ENCODE data around the gene OLFM3. TPM values are rescaled to one million over a fixed set of nuclear protein-coding genes. Genes with fewer than 3 reads are reported as not detected.

Gene OLFM3
- polyA plus RNA-seq, 1 of the 3 experiments (the other 2 are of a cell fraction) = not detected

DNA sequence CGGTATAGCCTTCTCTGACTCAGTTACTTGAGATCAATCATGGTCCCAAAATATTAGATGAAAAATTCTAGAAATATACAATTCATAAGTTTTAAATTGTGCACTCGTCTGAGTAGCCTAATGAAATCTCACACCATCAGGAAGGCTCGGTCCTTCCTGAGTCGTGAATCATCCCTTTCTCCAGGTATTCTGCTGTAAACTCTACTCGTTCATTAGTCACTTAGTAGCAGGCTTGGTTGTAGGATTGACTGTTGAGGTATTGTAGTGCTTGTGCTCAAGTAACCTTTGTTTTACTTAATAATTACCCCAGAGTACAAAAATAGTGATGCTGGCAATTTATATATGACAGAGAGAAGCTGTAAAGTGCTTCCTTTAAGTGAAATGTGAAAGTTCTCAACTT is 238.7 kb downstream of the OLFM3 start:
- POLR2A ChIA-PET = no interaction called here
- H3K27ac ChIP-seq (ENCODE audit: low read depth in 2 of 2, low read length in 1 of 2) = no peak overlapping the region
- H3K4me3 ChIP-seq (ENCODE audit: low read depth in 2 of 2, low read length in 1 of 2) = no peak overlapping the region
- H3K4me2 ChIP-seq = no peak overlapping the region
- CTCF ChIA-PET = no interaction called here
- H2AFZ ChIP-seq (ENCODE audit: low read depth) = no peak overlapping the region
- DNase-seq = no peak
- WGBS (ENCODE audit: low lambda C conversion rate) = 67% methylated on average over 5 of the region's 5 CpGs
- no peaks in the 10 kb centered on the region for H3K79me2 ChIP-seq (ENCODE audit: insufficient read depth)
- H3K36me3 ChIP-seq (replicated peaks in 1 of 2; ENCODE audit: control insufficient read depth in 1 of 2, insufficient read depth in 2 of 2, low read length in 1 of 2) = no peaks in the 10 kb centered on the region
- H4K20me1 ChIP-seq (ENCODE audit: insufficient read depth) = no peaks in the 10 kb centered on the region
- TF ChIP-seq, protein P1, sequence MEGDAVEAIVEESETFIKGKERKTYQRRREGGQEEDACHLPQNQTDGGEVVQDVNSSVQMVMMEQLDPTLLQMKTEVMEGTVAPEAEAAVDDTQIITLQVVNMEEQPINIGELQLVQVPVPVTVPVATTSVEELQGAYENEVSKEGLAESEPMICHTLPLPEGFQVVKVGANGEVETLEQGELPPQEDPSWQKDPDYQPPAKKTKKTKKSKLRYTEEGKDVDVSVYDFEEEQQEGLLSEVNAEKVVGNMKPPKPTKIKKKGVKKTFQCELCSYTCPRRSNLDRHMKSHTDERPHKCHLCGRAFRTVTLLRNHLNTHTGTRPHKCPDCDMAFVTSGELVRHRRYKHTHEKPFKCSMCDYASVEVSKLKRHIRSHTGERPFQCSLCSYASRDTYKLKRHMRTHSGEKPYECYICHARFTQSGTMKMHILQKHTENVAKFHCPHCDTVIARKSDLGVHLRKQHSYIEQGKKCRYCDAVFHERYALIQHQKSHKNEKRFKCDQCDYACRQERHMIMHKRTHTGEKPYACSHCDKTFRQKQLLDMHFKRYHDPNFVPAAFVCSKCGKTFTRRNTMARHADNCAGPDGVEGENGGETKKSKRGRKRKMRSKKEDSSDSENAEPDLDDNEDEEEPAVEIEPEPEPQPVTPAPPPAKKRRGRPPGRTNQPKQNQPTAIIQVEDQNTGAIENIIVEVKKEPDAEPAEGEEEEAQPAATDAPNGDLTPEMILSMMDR (IDR thresholded peaks at IDR 0.05) = no peak
- TF ChIP-seq GABPA (IDR thresholded peaks at IDR 0.05; ENCODE audit: low read depth) = no peak
- no peak for TF ChIP-seq TAF1 (IDR thresholded peaks at IDR 0.05; ENCODE audit: borderline replicate concordance, low read depth, low read length)
- TF ChIP-seq EZH2phosphoT487 (IDR thresholded peaks at IDR 0.05; ENCODE audit: borderline replicate concordance, low read depth) = no peak
- no peak for TF ChIP-seq NRF1 (IDR thresholded peaks at IDR 0.05; ENCODE audit: low read depth, low read length)
- TF ChIP-seq SIN3A (IDR thresholded peaks at IDR 0.05; ENCODE audit: borderline replicate concordance, low read depth, low read length) = no peak
- TF ChIP-seq RAD21 (IDR thresholded peaks at IDR 0.05; ENCODE audit: low read length) = no peak
- no peak for TF ChIP-seq POLR2AphosphoS5 (IDR thresholded peaks at IDR 0.05; ENCODE audit: low read depth, low read length)
- TF ChIP-seq, protein P2, sequence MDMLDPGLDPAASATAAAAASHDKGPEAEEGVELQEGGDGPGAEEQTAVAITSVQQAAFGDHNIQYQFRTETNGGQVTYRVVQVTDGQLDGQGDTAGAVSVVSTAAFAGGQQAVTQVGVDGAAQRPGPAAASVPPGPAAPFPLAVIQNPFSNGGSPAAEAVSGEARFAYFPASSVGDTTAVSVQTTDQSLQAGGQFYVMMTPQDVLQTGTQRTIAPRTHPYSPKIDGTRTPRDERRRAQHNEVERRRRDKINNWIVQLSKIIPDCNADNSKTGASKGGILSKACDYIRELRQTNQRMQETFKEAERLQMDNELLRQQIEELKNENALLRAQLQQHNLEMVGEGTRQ (IDR thresholded peaks at IDR 0.05; ENCODE audit: borderline replicate concordance, low read depth, low read length) = no peak
- TF ChIP-seq, protein P3, sequence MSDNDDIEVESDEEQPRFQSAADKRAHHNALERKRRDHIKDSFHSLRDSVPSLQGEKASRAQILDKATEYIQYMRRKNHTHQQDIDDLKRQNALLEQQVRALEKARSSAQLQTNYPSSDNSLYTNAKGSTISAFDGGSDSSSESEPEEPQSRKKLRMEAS (IDR thresholded peaks at IDR 0.05; ENCODE audit: low read depth) = no peak
- TF ChIP-seq, protein P4, sequence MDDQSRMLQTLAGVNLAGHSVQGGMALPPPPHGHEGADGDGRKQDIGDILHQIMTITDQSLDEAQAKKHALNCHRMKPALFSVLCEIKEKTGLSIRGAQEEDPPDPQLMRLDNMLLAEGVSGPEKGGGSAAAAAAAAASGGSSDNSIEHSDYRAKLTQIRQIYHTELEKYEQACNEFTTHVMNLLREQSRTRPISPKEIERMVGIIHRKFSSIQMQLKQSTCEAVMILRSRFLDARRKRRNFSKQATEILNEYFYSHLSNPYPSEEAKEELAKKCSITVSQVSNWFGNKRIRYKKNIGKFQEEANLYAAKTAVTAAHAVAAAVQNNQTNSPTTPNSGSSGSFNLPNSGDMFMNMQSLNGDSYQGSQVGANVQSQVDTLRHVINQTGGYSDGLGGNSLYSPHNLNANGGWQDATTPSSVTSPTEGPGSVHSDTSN (IDR thresholded peaks at IDR 0.05) = no peak
- TF ChIP-seq, protein P5, sequence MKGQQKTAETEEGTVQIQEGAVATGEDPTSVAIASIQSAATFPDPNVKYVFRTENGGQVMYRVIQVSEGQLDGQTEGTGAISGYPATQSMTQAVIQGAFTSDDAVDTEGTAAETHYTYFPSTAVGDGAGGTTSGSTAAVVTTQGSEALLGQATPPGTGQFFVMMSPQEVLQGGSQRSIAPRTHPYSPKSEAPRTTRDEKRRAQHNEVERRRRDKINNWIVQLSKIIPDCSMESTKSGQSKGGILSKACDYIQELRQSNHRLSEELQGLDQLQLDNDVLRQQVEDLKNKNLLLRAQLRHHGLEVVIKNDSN (IDR thresholded peaks at IDR 0.05; ENCODE audit: borderline replicate concordance, low read depth) = no peak
- no peak for TF ChIP-seq GATA2 (CRISPR knock-in tag; IDR thresholded peaks at IDR 0.05)
- TF ChIP-seq TCF12 (IDR thresholded peaks at IDR 0.05) = no peak
- TF ChIP-seq MEF2A (IDR thresholded peaks at IDR 0.05; ENCODE audit: borderline replicate concordance, low read depth) = no peak
- TF ChIP-seq FOXM1 (IDR thresholded peaks at IDR 0.05; ENCODE audit: low read depth) = no peak
- no peak for TF ChIP-seq RFX5 (IDR thresholded peaks at IDR 0.05; ENCODE audit: low read length)
- no peaks in the 10 kb centered on the region for H3K9me2 ChIP-seq
- H3K9me3 ChIP-seq = no peaks in the 10 kb centered on the region
- no peaks in the 10 kb centered on the region for H3K4me1 ChIP-seq (ENCODE audit: control insufficient read depth in 1 of 2, insufficient read depth in 2 of 2, low read depth in 1 of 2, low read length in 1 of 2)
- no peaks in the 10 kb centered on the region for H3K27me3 ChIP-seq (ENCODE audit: insufficient read depth)
- no peak overlapping the region for H3K9ac ChIP-seq
- no peaks in the 10 kb centered on the region for H3F3A ChIP-seq (replicated peaks; ENCODE audit: insufficient read depth)
